Activated CD4-positive, alpha-beta memory T cell treated with anti-CD3 and anti-CD28 coated beads, Interleukin-2, amount 10 ng/mL, durations not matched to agents 7 days and 5 days (primary cell): ENCODE data around the gene GSG1L. TPM values are rescaled to one million over a fixed set of nuclear protein-coding genes. Genes with fewer than 3 reads are reported as not detected.

ENCODE experiments used
- CTCF ChIA-PET: fragments of 350-600 bp; sonication (Branson Sonifier 250); formaldehyde crosslinking; loops from one replicate; lab custom pipeline; 2021; ENCODE audit warnings: antibody characterized with exemption, inconsistent platforms; lab: Charles Lee
- POLR2A ChIA-PET: fragments of 350-600 bp; sonication (Branson Sonifier 250); formaldehyde crosslinking; loops from one replicate; lab custom pipeline; 2021; ENCODE audit warnings: antibody characterized with exemption; lab: Charles Lee
- DNase-seq: peaks from one replicate; pipeline ENCODE4 v3.0.0-alpha.2; 2020
- H3K27ac Mint-ChIP-seq: one replicate; pipeline ENCODE4 v1.8.0; 2021; ENCODE audit warnings: mild to moderate bottlenecking, mixed read lengths
- H3K27me3 Mint-ChIP-seq: one replicate; pipeline ENCODE4 v1.8.0; 2021; ENCODE audit warnings: mixed read lengths
- H3K36me3 Mint-ChIP-seq: one replicate; pipeline ENCODE4 v1.8.0; 2021; ENCODE audit warnings: low read depth, mixed read lengths
- H3K4me1 Mint-ChIP-seq: one replicate; pipeline ENCODE4 v1.8.0; 2021; ENCODE audit warnings: mixed read lengths
- H3K4me3 Mint-ChIP-seq: one replicate; pipeline ENCODE4 v1.8.0; 2021; ENCODE audit warnings: mild to moderate bottlenecking, mixed read lengths
- H3K9me3 Mint-ChIP-seq: one replicate; pipeline ENCODE4 v1.8.0; 2021; ENCODE audit warnings: mixed read lengths
- total RNA-seq, 2 experiments: library from RNA; stranded (reverse); gene quantifications; one replicate each; pipeline ENCODE4 v1.2.3, GENCODE V29; 2021

Gene GSG1L
- total RNA-seq, 2 experiments from 2014 or later = 0.55 TPM; not detected in 1

GRCh38 chr16:28014851-28015250 lies 48.7 kb downstream of the GSG1L start:
- POLR2A ChIA-PET = no interaction called here

GRCh38 chr16:28013878-28014277 lies 49.6 kb downstream of the GSG1L start:
- Mint-ChIP-seq H3K4me3 (no peak overlapping the region), H3K27me3 (peaks cover 19% of the 10 kb centered on the region), H3K9me3 (no peaks in the 10 kb centered on the region), H3K4me1 (peaks cover 6% of the 10 kb centered on the region), H3K27ac (no peak overlapping the region), H3K36me3 (no peaks in the 10 kb centered on the region)
- POLR2A ChIA-PET = no interaction called here
- CTCF ChIA-PET = no interaction called here
- no peak for DNase-seq

More at GRCh38 chr16:28014851-28015250, 48.7 kb downstream of the GSG1L start:
- Mint-ChIP-seq H3K4me1 (peaks cover 5% of the 10 kb centered on the region), H3K36me3 (no peaks in the 10 kb centered on the region), H3K9me3 (no peaks in the 10 kb centered on the region), H3K27ac (no peak overlapping the region), H3K27me3 (peaks cover 17% of the 10 kb centered on the region), H3K4me3 (no peak overlapping the region)
- CTCF ChIA-PET = interaction anchor here (0.6 kb wide), 1 partner anchor 309 kb away, joined by 3 read pairs; no protein-coding TSS in a partner anchor
- no peak for DNase-seq

GRCh38 chr16:28013392-28013791 lies 50.1 kb downstream of the GSG1L start:
- peaks cover 19% of the 10 kb centered on the region for H3K27me3 Mint-ChIP-seq
- ChIA-PET POLR2A (no interaction called here), CTCF (no interaction called here)

DNA sequence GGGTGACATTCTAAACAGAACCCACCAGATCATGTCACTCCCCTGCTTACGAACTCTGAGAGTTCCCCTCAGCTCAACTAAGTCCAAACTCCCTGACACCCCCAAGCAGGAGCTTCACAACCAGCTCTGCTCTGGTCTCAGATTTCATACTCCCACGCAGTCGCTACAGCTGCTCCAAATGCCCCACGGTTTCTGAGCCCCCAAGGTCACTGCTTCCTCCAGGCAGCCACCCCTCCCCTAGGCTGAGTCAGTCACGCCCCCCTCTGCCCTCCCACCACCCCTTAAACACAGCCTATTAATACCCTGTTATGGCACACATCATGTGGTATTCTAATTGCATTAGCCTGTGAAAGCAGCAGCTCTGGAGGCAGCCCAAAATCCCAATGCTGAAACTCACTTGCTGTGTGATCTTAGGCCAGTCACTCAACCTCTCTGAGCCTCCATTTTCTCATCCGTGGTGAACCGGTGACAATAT lies 51.5 kb downstream of the GSG1L start:
- ChIA-PET CTCF (no interaction called here), POLR2A (no interaction called here)
- no peak overlapping the region for H3K4me3 Mint-ChIP-seq

More at GRCh38 chr16:28013392-28013791, 50.1 kb downstream of the GSG1L start:
- Mint-ChIP-seq H3K36me3 (no peaks in the 10 kb centered on the region), H3K4me1 (peaks cover 6% of the 10 kb centered on the region), H3K4me3 (no peak overlapping the region), H3K9me3 (no peaks in the 10 kb centered on the region), H3K27ac (no peak overlapping the region)
- no peak for DNase-seq

GRCh38 chr16:28011223-28011622 lies 52.3 kb downstream of the GSG1L start:
- Mint-ChIP-seq H3K36me3 (no peaks in the 10 kb centered on the region), H3K27ac (no peak overlapping the region), H3K4me1 (peaks cover 6% of the 10 kb centered on the region), H3K4me3 (no peak overlapping the region), H3K9me3 (no peaks in the 10 kb centered on the region), H3K27me3 (peaks cover 5% of the 10 kb centered on the region)
- no peak for DNase-seq
- ChIA-PET CTCF (no interaction called here), POLR2A (no interaction called here)

More for the DNA sequence above, 51.5 kb downstream of the GSG1L start:
- DNase-seq = no peak
- no peaks in the 10 kb centered on the region for H3K9me3 Mint-ChIP-seq
- H3K27ac Mint-ChIP-seq = no peak overlapping the region
- H3K27me3 Mint-ChIP-seq = peaks cover 13% of the 10 kb centered on the region
- H3K4me1 Mint-ChIP-seq = peaks cover 6% of the 10 kb centered on the region
- H3K36me3 Mint-ChIP-seq = no peaks in the 10 kb centered on the region

GRCh38 chr16:28010671-28011070 lies 52.8 kb downstream of the GSG1L start:
- ChIA-PET CTCF (no interaction called here), POLR2A (no interaction called here)
- Mint-ChIP-seq H3K27ac (no peak overlapping the region), H3K4me3 (no peak overlapping the region), H3K9me3 (no peaks in the 10 kb centered on the region), H3K36me3 (no peaks in the 10 kb centered on the region), H3K4me1 (peaks cover 6% of the 10 kb centered on the region), H3K27me3 (peaks cover 5% of the 10 kb centered on the region)
- DNase-seq = no peak

DNA sequence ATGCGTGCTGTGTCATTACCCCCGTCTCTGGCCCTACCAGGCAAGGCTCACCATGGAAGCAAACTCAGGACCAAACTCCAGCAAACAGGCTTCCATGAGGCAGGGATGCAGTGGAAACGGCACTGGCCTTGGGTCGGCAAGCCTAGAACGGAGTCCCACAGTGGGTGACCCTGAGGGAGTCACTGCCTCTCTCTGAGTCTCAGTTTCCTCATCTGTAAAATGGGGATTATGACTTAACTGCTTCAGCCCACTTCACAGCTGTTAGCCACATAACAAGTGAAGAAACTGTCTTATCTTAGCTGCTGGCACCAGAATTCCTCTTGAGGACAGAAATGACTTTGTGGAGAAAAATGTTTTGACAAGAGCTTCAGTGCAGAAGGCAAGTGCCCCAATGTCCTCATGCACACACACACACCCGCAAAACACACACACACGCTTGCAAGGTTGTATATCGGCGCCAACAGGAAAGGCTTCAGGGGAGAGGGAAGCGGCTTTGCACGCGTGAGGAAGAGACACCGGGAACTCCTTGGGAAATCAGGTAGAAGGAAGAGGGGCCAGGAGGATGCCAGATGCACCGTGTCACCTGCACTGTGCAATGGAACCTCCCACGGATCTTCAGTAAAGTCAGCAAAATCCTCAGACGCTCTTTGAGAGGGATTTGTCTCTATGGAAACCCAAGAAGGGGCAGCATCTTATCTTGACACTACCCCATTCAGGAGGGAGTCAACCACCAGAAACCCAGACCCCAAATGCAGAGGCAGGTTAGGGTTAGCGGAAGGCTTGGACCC lies 53.7 kb downstream of the GSG1L start:
- H3K4me3 Mint-ChIP-seq = no peak overlapping the region
- POLR2A ChIA-PET = no interaction called here
- H3K27me3 Mint-ChIP-seq = peaks cover 5% of the 10 kb centered on the region
- no peak for DNase-seq
- CTCF ChIA-PET = no interaction called here
- no peaks in the 10 kb centered on the region for H3K36me3 Mint-ChIP-seq
- peaks cover 6% of the 10 kb centered on the region for H3K4me1 Mint-ChIP-seq
- no peaks in the 10 kb centered on the region for H3K9me3 Mint-ChIP-seq
- no peak overlapping the region for H3K27ac Mint-ChIP-seq

- H3K4me1 Mint-ChIP-seq = no peaks in the 10 kb centered on the region
- CTCF ChIA-PET = interaction anchor here (1.1 kb wide), 1 partner anchor 31 kb away, joined by 5 read pairs; no protein-coding TSS in a partner anchor
- no peaks in the 10 kb centered on the region for H3K36me3 Mint-ChIP-seq
- peaks cover 2% of the 10 kb centered on the region for H3K27me3 Mint-ChIP-seq
- H3K4me3 Mint-ChIP-seq = no peak overlapping the region
- no peaks in the 10 kb centered on the region for H3K9me3 Mint-ChIP-seq
- POLR2A ChIA-PET = no interaction called here
- DNase-seq = no peak
- no peak overlapping the region for H3K27ac Mint-ChIP-seq
Observed at GRCh38 chr16:28003923-28004322, 59.6 kb downstream of the GSG1L start.

DNA sequence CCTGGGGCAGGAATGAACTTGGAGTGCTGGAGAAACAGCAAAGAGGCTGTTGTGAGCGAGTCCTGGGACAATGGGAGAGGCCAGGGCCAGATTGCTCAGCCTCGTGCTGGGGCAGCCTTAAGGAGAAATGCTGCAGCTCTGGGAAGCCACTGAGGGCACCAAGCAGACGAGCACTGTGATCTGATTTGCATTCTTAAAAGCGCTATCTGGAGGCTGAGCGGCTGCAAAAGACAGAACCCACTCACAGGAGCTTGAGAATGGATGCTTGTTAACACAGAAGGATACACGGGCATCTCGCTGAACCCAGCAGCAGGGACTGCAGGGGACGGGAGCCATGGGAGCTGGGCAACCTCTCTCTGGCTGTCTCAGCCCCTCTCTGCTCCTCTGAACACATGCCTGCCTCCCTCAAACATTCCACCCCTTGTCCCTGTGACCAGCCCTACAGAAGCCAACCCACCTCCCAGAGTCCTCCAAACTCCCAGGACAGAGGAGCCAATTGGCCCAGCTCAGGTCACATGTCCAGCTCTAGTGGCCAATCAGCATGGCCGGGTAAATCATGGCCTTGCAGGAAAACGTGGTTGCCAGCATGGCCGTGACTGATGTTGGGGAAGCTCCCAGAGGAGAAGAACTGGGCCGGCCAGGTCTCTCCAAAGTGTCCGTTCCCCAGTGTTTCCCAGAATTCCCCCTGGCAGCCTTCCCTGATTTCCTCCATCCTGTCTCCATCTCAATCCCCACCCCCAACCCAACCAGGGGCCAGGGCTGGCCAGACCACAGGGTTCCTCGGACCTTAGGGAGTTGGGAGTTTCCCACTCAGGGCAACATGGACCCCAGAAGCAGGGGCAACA lies 60.3 kb downstream of the GSG1L start:
- ChIA-PET POLR2A (no interaction called here), CTCF (interaction anchor here (1.1 kb wide), 1 partner anchor 30 kb away, joined by 5 read pairs; no protein-coding TSS in a partner anchor)
- DNase-seq = no peak
- Mint-ChIP-seq H3K27me3 (peaks cover 2% of the 10 kb centered on the region), H3K4me3 (no peak overlapping the region), H3K9me3 (no peaks in the 10 kb centered on the region), H3K4me1 (no peaks in the 10 kb centered on the region), H3K27ac (no peak overlapping the region), H3K36me3 (no peaks in the 10 kb centered on the region)

- Mint-ChIP-seq H3K4me1 (peaks cover under 1% of the 10 kb centered on the region), H3K36me3 (no peaks in the 10 kb centered on the region), H3K27me3 (peaks cover 2% of the 10 kb centered on the region), H3K9me3 (no peaks in the 10 kb centered on the region), H3K4me3 (no peak overlapping the region), H3K27ac (no peak overlapping the region)
- DNase-seq = no peak
- POLR2A ChIA-PET = no interaction called here
- CTCF ChIA-PET = no interaction called here
Observed at GRCh38 chr16:28001642-28002041, 61.9 kb downstream of the GSG1L start.

- peaks cover 2% of the 10 kb centered on the region for H3K27me3 Mint-ChIP-seq
- CTCF ChIA-PET = no interaction called here
- H3K9me3 Mint-ChIP-seq = peaks cover under 1% of the 10 kb centered on the region
- no peak for DNase-seq
- peaks cover 4% of the 10 kb centered on the region for H3K4me1 Mint-ChIP-seq
- POLR2A ChIA-PET = no interaction called here
- H3K4me3 Mint-ChIP-seq = no peak overlapping the region
- no peak overlapping the region for H3K27ac Mint-ChIP-seq
- H3K36me3 Mint-ChIP-seq = peaks cover under 1% of the 10 kb centered on the region
Observed at GRCh38 chr16:28001184-28001583, 62.3 kb downstream of the GSG1L start.

DNA sequence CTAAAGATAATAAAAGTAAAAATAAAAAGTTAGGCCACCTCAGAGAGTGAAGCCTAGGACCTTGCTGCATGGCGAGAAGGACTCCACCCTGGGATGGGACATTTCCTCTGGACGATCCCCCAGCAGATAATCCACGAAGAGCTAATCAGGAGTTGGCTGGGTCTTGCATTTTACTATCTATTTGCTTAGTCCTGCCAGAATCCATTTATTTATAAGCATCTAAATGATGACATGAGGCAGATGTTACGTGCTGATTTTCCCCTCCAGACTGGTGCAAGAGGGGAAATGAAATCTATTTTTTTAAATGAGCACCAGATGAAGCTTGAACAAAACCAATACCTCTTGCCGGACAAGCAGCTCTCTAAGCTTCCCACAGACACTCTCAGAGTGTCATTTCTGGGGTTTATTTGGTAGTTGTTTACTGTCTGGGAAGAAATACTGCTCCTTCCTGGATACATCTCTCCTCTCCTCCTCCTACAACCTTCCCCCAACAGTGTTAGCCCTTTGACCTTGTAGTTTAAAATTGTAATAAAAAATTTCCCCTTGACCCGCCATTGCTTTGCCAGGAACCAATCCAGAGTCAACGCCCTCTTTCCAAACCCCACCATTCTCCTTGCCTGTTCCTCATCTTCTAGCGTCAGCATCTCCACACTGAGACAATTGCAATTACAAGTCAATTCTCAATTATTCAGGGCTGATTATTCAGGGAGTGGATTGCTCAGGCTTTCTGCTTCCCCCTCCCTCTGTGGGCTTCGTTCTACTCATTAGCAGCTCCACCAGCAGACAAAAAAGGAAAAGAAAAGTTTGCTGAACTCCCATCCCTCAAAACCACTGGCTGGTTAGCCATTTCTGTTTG lies 63.0 kb downstream of the GSG1L start:
- ChIA-PET POLR2A (no interaction called here), CTCF (interaction anchor here (0.9 kb wide), 1 partner anchor 426 kb away, joined by 4 read pairs; no protein-coding TSS in a partner anchor)
- Mint-ChIP-seq H3K4me3 (no peak overlapping the region), H3K36me3 (peaks cover 4% of the 10 kb centered on the region), H3K9me3 (peaks cover 3% of the 10 kb centered on the region), H3K27me3 (peaks cover 3% of the 10 kb centered on the region), H3K27ac (no peak overlapping the region), H3K4me1 (peaks cover 10% of the 10 kb centered on the region)
- no peak for DNase-seq
